Hematopoietic multipotent progenitor cell treated with erythropoietin and hydrocortisone succinate and interleukin-3 and kit ligand, for 4 days (in vitro differentiated cells): ENCODE measurements around the gene RHAG.
"Not testable (repeated sequence)": the region's sequence is repeated elsewhere in the genome, so short reads cannot be mapped to it uniquely, and the experiment has no call there.

ENCODE experiments used
- DNase-seq: peaks from one replicate; pipeline ENCODE4 v3.0.0-alpha.2; 2015

Gene RHAG

GRCh38 chr6:49636713-49637349 is at the start of gene RHAG:
Gene RHAG (minus strand): TSS chr6:49636839. CDS start chr6:49636812, 27 bp downstream.
- peak; percentile 93 for DNase-seq

- DNase-seq, result no peak
Measured at GRCh38 chr6:49676671-49677281, 40.1 kb upstream of the RHAG start.

GRCh38 chr6:49675816-49676215 is 39.2 kb upstream of the RHAG start:
- no peak for DNase-seq

GRCh38 chr6:49668083-49668511 is 31.5 kb upstream of the RHAG start:
- no peak for DNase-seq

- DNase-seq, result peak; percentile 70
Measured at GRCh38 chr6:49666930-49667757, 30.5 kb upstream of the RHAG start.

- DNase-seq, result no peak
Measured at GRCh38 chr6:49666480-49666879, 29.8 kb upstream of the RHAG start.

- DNase-seq, result no peak
Measured at GRCh38 chr6:49664817-49665216, 28.2 kb upstream of the RHAG start.

GRCh38 chr6:49664054-49664453 is 27.4 kb upstream of the RHAG start:
- not testable (repeated sequence) for DNase-seq

- peak; percentile 29 for DNase-seq
Measured at GRCh38 chr6:49662892-49663261, 26.2 kb upstream of the RHAG start.

GRCh38 chr6:49662231-49662891 is 25.7 kb upstream of the RHAG start:
- no peak for DNase-seq

- DNase-seq, result no peak
Measured at GRCh38 chr6:49653942-49654341, 17.3 kb upstream of the RHAG start.

GRCh38 chr6:49653438-49653837 is 16.8 kb upstream of the RHAG start:
- no peak for DNase-seq

GRCh38 chr6:49651239-49651638 is 14.6 kb upstream of the RHAG start:
- DNase-seq, result no peak

- DNase-seq, result peak; percentile 39
Measured at GRCh38 chr6:49649988-49650387, 13.3 kb upstream of the RHAG start.

- DNase-seq, result no peak
Measured at GRCh38 chr6:49648036-49648435, 11.4 kb upstream of the RHAG start.

- DNase-seq, result no peak
Measured at GRCh38 chr6:49647476-49647875, 10.8 kb upstream of the RHAG start.

- no peak for DNase-seq
Measured at GRCh38 chr6:49646942-49647341, 10.3 kb upstream of the RHAG start.

GRCh38 chr6:49646130-49646824 is 9.6 kb upstream of the RHAG start:
- peak; percentile 98 for DNase-seq

- DNase-seq, result no peak
Measured at GRCh38 chr6:49645139-49645538, 8.5 kb upstream of the RHAG start.

GRCh38 chr6:49639177-49639817 is 2.7 kb upstream of the RHAG start:
- DNase-seq, result no peak

GRCh38 chr6:49637350-49637731 is 702 bp upstream of the RHAG start:
- no peak for DNase-seq

- no peak for DNase-seq
Measured at GRCh38 chr6:49635978-49636712, 494 bp downstream of the RHAG start.
